Endometrium (tissue), 2 donors: ENCODE results near the gene AOC1.

Source experiments
- FAIRE-seq: peaks from 2 replicates; lab custom pipeline; 2012; peaks lifted over from hg19 to GRCh38; lab: Jason Lieb, UNC
- donor health status: control.
- donor health status: control.

The AOC1 gene

GRCh38 chr7:150835702-150836280 lies 16.5 kb upstream of the AOC1 start:
- no peak for FAIRE-seq

- FAIRE-seq = no peak
Observed at GRCh38 chr7:150838965-150839650, 13.2 kb upstream of the AOC1 start.

- no peak for FAIRE-seq
Observed at GRCh38 chr7:150842018-150842417, 10.3 kb upstream of the AOC1 start.

- FAIRE-seq = no peak
Observed at GRCh38 chr7:150842716-150843115, 9.6 kb upstream of the AOC1 start.

- FAIRE-seq = no peak
Observed at GRCh38 chr7:150845421-150845861, 6.9 kb upstream of the AOC1 start.

- FAIRE-seq = no peak
Observed at GRCh38 chr7:150846291-150847115, 5.8 kb upstream of the AOC1 start.

GRCh38 chr7:150847536-150847935 lies 4.8 kb upstream of the AOC1 start:
- no peak for FAIRE-seq

- FAIRE-seq = no peak
Observed at GRCh38 chr7:150848111-150848510, 4.2 kb upstream of the AOC1 start.

GRCh38 chr7:150848561-150849115 lies 3.7 kb upstream of the AOC1 start:
- no peak for FAIRE-seq

- FAIRE-seq = no peak
Observed at GRCh38 chr7:150849204-150849775, 3.0 kb upstream of the AOC1 start.

GRCh38 chr7:150850273-150850672 lies 2.0 kb upstream of the AOC1 start:
- FAIRE-seq = no peak

GRCh38 chr7:150851492-150852370 lies 586 bp upstream of the AOC1 start:
- FAIRE-seq = no peak

- FAIRE-seq = no peak
Observed at GRCh38 chr7:150854066-150855000, 2.0 kb downstream of the AOC1 start.

- FAIRE-seq = no peak
Observed at GRCh38 chr7:150855046-150855445, 2.7 kb downstream of the AOC1 start.

- FAIRE-seq = no peak
Observed at GRCh38 chr7:150855476-150856302, 3.4 kb downstream of the AOC1 start.

GRCh38 chr7:150856303-150857275 lies 4.3 kb downstream of the AOC1 start:
- FAIRE-seq = no peak

- FAIRE-seq = no peak
Observed at GRCh38 chr7:150857276-150858055, 5.1 kb downstream of the AOC1 start.
